Measurements from ENCODE around the gene PLA2G4E.

Gene PLA2G4E

DNA sequence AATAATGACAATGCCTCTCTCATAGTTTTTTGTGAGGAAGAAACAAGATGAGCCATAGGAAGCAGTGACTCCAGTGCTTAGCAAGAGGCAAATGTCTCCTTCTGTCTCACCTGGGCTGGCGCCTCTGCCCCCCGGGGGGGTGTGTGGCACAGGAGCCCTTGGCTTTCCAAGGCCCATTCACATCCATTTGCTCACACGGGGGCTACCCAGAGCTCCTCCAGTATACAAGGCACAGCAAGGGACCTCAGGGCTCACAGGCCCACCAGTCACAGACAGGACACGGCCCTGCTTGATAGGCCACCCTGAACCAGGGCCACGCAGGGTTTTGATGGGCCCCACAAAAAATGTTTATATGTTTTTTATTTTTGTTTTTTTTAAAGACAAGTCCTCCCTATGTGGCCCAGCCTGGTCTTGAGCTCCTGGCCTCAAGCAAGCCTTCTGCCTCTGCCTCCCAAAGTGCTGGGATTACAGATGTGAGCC is 26.6 kb downstream of the PLA2G4E start:
- H3K27me3 ChIP-seq (ENCODE audit: control insufficient read depth in 5 of 5, insufficient read depth in 4 of 5, low read length in 5 of 5): peaks cover 0 to 3% (median under 1%) of the 10 kb centered on the region in 5 donors

GRCh38 chr15:41993472-41994170 is 27.2 kb downstream of the PLA2G4E start:
- no peak overlapping the region for H3K9ac ChIP-seq (ENCODE audit: low read length in 5 of 5)
- H3K27ac ChIP-seq (ENCODE audit: low read depth, low read length): no peak overlapping the region
- peaks cover 0 to 3% (median 0%) of the 10 kb centered on the region in 5 donors for H3K27me3 ChIP-seq (ENCODE audit: control insufficient read depth in 5 of 5, insufficient read depth in 4 of 5, low read length in 5 of 5)
- no peaks in the 10 kb centered on the region for H3K9me3 ChIP-seq (ENCODE audit: control insufficient read depth in 5 of 5, low read length in 5 of 5)
- H3K4me3 ChIP-seq (ENCODE audit: low read depth in 1 of 5, low read length in 5 of 5): no peak overlapping the region
- H3K4me1 ChIP-seq (ENCODE audit: control insufficient read depth in 5 of 5, insufficient read depth in 5 of 5, low read length in 5 of 5): peaks cover 0 to 3% (median 0%) of the 10 kb centered on the region in 5 donors
- H3K36me3 ChIP-seq (ENCODE audit: control insufficient read depth in 5 of 5, insufficient read depth in 5 of 5, low read length in 5 of 5): no peaks in the 10 kb centered on the region

More for the DNA sequence above, 26.6 kb downstream of the PLA2G4E start:
- no peak overlapping the region for H3K27ac ChIP-seq (ENCODE audit: low read depth, low read length)
- H3K9ac ChIP-seq (ENCODE audit: low read length in 5 of 5): no peak overlapping the region
- H3K4me3 ChIP-seq (ENCODE audit: low read depth in 1 of 5, low read length in 5 of 5): no peak overlapping the region
- no peaks in the 10 kb centered on the region for H3K36me3 ChIP-seq (ENCODE audit: control insufficient read depth in 5 of 5, insufficient read depth in 5 of 5, low read length in 5 of 5)
- H3K9me3 ChIP-seq (ENCODE audit: control insufficient read depth in 5 of 5, low read length in 5 of 5): no peaks in the 10 kb centered on the region
- H3K4me1 ChIP-seq (ENCODE audit: control insufficient read depth in 5 of 5, insufficient read depth in 5 of 5, low read length in 5 of 5): peaks cover 0 to 3% (median 0%) of the 10 kb centered on the region in 5 donors

DNA sequence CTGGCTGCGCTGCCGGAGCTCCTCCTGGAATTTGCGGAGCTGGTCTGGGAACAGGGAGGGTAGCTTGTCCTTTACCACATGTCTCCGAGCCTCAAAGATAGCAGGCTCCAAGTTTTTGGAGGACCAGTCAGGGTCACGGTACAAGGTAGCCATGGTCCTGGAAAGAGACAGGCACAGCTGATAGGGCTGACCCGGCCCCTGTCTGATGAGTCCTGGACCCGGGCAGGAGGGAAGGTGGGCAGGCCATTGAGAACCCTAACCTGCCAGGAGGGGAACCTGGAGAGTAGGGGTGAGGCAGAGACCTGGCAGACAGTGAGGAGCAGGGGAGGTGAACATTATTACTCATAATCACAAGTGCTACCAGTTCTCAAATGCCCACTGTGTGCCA is 28.0 kb downstream of the PLA2G4E start:
- no peak overlapping the region for H3K4me3 ChIP-seq (ENCODE audit: low read depth in 1 of 5, low read length in 5 of 5)
- H3K27ac ChIP-seq (ENCODE audit: low read depth, low read length): no peak overlapping the region
- H3K9me3 ChIP-seq (ENCODE audit: control insufficient read depth in 5 of 5, low read length in 5 of 5): no peaks in the 10 kb centered on the region
- H3K36me3 ChIP-seq (ENCODE audit: control insufficient read depth in 5 of 5, insufficient read depth in 5 of 5, low read length in 5 of 5): no peaks in the 10 kb centered on the region
- peaks cover 0 to 3% (median 0%) of the 10 kb centered on the region in 5 donors for H3K27me3 ChIP-seq (ENCODE audit: control insufficient read depth in 5 of 5, insufficient read depth in 4 of 5, low read length in 5 of 5)
- H3K4me1 ChIP-seq (ENCODE audit: control insufficient read depth in 5 of 5, insufficient read depth in 5 of 5, low read length in 5 of 5): peaks cover 0 to 3% (median 0%) of the 10 kb centered on the region in 5 donors
- no peak overlapping the region for H3K9ac ChIP-seq (ENCODE audit: low read length in 5 of 5)

DNA sequence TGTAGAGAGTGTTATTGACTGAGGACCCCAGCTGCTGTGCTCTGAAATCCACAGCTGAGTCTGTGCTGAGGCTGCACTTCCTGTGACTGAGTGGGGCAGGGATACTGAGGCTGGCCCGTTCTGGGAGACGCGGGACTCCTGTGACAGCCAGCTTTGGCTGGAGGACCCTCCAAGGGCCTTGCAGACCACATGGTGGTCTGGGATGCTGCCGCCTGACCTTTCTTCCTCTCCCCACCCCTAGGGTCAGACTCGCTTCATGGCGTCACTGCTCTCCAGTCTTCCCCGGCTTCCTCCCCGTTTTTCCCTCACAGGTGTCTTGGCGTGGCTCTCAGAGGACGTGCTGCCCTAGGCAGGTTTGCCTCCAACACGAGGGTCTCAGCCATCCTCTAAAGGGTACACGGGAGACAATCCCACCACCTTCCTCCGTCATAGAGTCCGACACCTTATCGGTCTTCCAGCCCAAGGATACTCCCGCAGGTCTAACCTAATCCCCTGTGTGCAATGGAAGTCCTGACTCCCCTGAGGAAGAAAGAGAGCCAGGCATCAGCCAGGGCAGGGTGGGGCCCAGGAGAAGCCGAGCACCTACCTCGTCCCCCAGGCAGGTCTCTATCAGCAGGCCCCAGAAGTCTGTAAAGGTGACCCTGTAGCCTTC is 28.6 kb downstream of the PLA2G4E start:
- Histone ChIP-seq H3K4me1 (ENCODE audit: control insufficient read depth in 5 of 5, insufficient read depth in 5 of 5, low read length in 5 of 5) (peaks cover 0 to 3% (median 0%) of the 10 kb centered on the region in 5 donors), H3K4me3 (ENCODE audit: low read depth in 1 of 5, low read length in 5 of 5) (no peak overlapping the region), H3K27ac (ENCODE audit: low read depth, low read length) (no peak overlapping the region), H3K9me3 (ENCODE audit: control insufficient read depth in 5 of 5, low read length in 5 of 5) (no peaks in the 10 kb centered on the region), H3K27me3 (ENCODE audit: control insufficient read depth in 5 of 5, insufficient read depth in 4 of 5, low read length in 5 of 5) (peaks cover 0 to 3% (median 0%) of the 10 kb centered on the region in 5 donors), H3K36me3 (ENCODE audit: control insufficient read depth in 5 of 5, insufficient read depth in 5 of 5, low read length in 5 of 5) (no peaks in the 10 kb centered on the region), H3K9ac (ENCODE audit: low read length in 5 of 5) (no peak overlapping the region)

GRCh38 chr15:41990691-41991090 is 30.2 kb downstream of the PLA2G4E start:
- no peak overlapping the region for H3K27ac ChIP-seq (ENCODE audit: low read depth, low read length)
- H3K4me3 ChIP-seq (ENCODE audit: low read depth in 1 of 5, low read length in 5 of 5): no peak overlapping the region
- H3K27me3 ChIP-seq (ENCODE audit: control insufficient read depth in 5 of 5, insufficient read depth in 4 of 5, low read length in 5 of 5): peaks cover 0 to 3% (median 0%) of the 10 kb centered on the region in 5 donors
- H3K9me3 ChIP-seq (ENCODE audit: control insufficient read depth in 5 of 5, low read length in 5 of 5): no peaks in the 10 kb centered on the region
- no peaks in the 10 kb centered on the region for H3K36me3 ChIP-seq (ENCODE audit: control insufficient read depth in 5 of 5, insufficient read depth in 5 of 5, low read length in 5 of 5)
- H3K9ac ChIP-seq (ENCODE audit: low read length in 5 of 5): no peak overlapping the region
- H3K4me1 ChIP-seq (ENCODE audit: control insufficient read depth in 5 of 5, insufficient read depth in 5 of 5, low read length in 5 of 5): peaks cover 0 to 3% (median 0%) of the 10 kb centered on the region in 5 donors

DNA sequence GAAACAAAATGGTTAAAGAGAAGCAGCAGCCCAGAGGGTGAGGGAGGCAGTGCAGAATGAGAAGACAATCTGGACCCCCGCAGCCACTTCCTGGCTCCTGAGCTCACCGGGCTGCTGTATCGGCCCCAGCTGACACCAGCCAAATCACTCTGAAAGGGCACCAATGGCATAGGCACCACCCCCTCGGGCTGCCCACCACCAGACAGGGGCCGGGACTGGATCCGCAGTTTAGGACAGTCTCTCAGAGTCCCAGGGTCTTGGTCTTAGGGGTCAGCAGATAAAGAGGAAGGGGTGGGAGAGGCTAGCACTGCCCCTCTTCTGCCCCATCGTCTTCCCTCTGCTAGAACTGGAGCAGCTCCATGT is 30.6 kb downstream of the PLA2G4E start:
- H3K9ac ChIP-seq (ENCODE audit: low read length in 5 of 5): no peak overlapping the region
- no peak overlapping the region for H3K4me3 ChIP-seq (ENCODE audit: low read depth in 1 of 5, low read length in 5 of 5)

GRCh38 chr15:41989573-41990242 is 31.1 kb downstream of the PLA2G4E start:
- no peak overlapping the region for H3K9ac ChIP-seq (ENCODE audit: low read length in 5 of 5)
- H3K4me1 ChIP-seq (ENCODE audit: control insufficient read depth in 5 of 5, insufficient read depth in 5 of 5, low read length in 5 of 5): peaks cover 1 to 8% (median 3%) of the 10 kb centered on the region in 5 donors
- H3K9me3 ChIP-seq (ENCODE audit: control insufficient read depth in 5 of 5, low read length in 5 of 5): no peaks in the 10 kb centered on the region
- peaks cover 0 to 3% (median 0%) of the 10 kb centered on the region in 5 donors for H3K27me3 ChIP-seq (ENCODE audit: control insufficient read depth in 5 of 5, insufficient read depth in 4 of 5, low read length in 5 of 5)
- no peak overlapping the region for H3K27ac ChIP-seq (ENCODE audit: low read depth, low read length)
- H3K4me3 ChIP-seq (ENCODE audit: low read depth in 1 of 5, low read length in 5 of 5): no peak overlapping the region
- H3K36me3 ChIP-seq (ENCODE audit: control insufficient read depth in 5 of 5, insufficient read depth in 5 of 5, low read length in 5 of 5): no peaks in the 10 kb centered on the region

More for the DNA sequence above, 30.6 kb downstream of the PLA2G4E start:
- Histone ChIP-seq H3K27me3 (ENCODE audit: control insufficient read depth in 5 of 5, insufficient read depth in 4 of 5, low read length in 5 of 5) (peaks cover 0 to 3% (median 0%) of the 10 kb centered on the region in 5 donors), H3K27ac (ENCODE audit: low read depth, low read length) (no peak overlapping the region), H3K36me3 (ENCODE audit: control insufficient read depth in 5 of 5, insufficient read depth in 5 of 5, low read length in 5 of 5) (no peaks in the 10 kb centered on the region), H3K4me1 (ENCODE audit: control insufficient read depth in 5 of 5, insufficient read depth in 5 of 5, low read length in 5 of 5) (peaks cover 1 to 5% (median 3%) of the 10 kb centered on the region in 5 donors), H3K9me3 (ENCODE audit: control insufficient read depth in 5 of 5, low read length in 5 of 5) (no peaks in the 10 kb centered on the region)

DNA sequence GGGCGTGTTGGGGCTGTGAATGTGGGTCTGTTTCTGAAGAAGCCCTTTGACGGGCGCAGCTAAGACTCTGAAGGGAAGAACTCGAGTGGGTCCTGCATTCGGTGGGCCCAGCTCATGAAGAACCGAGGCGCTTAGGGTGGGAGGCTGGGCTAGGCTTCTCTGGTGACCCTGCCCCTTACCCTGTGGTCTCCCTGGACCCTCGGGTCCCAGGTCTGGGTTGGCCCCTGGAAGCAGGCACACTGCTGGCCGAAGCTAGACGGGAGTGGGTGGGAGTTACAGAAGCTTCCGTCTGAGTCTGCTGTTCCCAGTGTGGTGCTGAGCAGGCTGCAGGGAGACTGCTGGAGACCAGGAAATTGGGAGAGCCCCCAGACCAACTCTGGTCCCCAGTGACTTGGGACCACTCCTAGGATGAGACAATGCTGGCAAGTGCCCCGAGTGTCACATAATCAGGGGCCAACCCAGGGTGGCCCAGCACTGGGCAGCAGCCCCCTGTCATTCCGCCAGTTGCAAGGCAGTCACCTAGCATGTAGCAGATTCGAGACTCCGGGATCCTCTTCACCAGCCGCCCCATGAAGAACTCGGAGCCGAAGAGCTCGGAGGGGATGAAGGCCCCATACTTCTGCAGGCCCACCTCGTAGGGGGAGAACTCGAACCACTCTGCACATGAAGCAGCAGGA is 31.8 kb downstream of the PLA2G4E start:
- Histone ChIP-seq H3K4me1 (ENCODE audit: control insufficient read depth in 5 of 5, insufficient read depth in 5 of 5, low read length in 5 of 5) (peaks cover 1 to 8% (median 3%) of the 10 kb centered on the region in 5 donors), H3K36me3 (ENCODE audit: control insufficient read depth in 5 of 5, insufficient read depth in 5 of 5, low read length in 5 of 5) (no peaks in the 10 kb centered on the region), H3K9ac (ENCODE audit: low read length in 5 of 5) (no peak overlapping the region), H3K9me3 (ENCODE audit: control insufficient read depth in 5 of 5, low read length in 5 of 5) (no peaks in the 10 kb centered on the region), H3K27ac (ENCODE audit: low read depth, low read length) (no peak overlapping the region), H3K27me3 (ENCODE audit: control insufficient read depth in 5 of 5, insufficient read depth in 4 of 5, low read length in 5 of 5) (peaks cover 0 to 3% (median 0%) of the 10 kb centered on the region in 5 donors), H3K4me3 (ENCODE audit: low read depth in 1 of 5, low read length in 5 of 5) (no peak overlapping the region)

GRCh38 chr15:41987925-41988275 is 32.9 kb downstream of the PLA2G4E start:
- H3K9me3 ChIP-seq (ENCODE audit: control insufficient read depth in 5 of 5, low read length in 5 of 5): no peaks in the 10 kb centered on the region
- H3K27ac ChIP-seq (ENCODE audit: low read depth, low read length): no peak overlapping the region
- H3K27me3 ChIP-seq (ENCODE audit: control insufficient read depth in 5 of 5, insufficient read depth in 4 of 5, low read length in 5 of 5): peaks cover 0 to 3% (median 0%) of the 10 kb centered on the region in 5 donors
- H3K9ac ChIP-seq (ENCODE audit: low read length in 5 of 5): no peak overlapping the region
- H3K36me3 ChIP-seq (ENCODE audit: control insufficient read depth in 5 of 5, insufficient read depth in 5 of 5, low read length in 5 of 5): no peaks in the 10 kb centered on the region
- no peak overlapping the region for H3K4me3 ChIP-seq (ENCODE audit: low read depth in 1 of 5, low read length in 5 of 5)
- peaks cover 0 to 8% (median 3%) of the 10 kb centered on the region in 5 donors for H3K4me1 ChIP-seq (ENCODE audit: control insufficient read depth in 5 of 5, insufficient read depth in 5 of 5, low read length in 5 of 5)

All from subcutaneous abdominal adipose tissue (tissue), 5 donors.